NCI-H1417 (cell line): Measurements from ENCODE around the gene NOS1.

Experiments used
- DNase-seq, 3 experiments: peaks; one replicate each; lab custom pipeline; 2025; lab: John Stamatoyannopoulos, UW

Gene NOS1

DNA sequence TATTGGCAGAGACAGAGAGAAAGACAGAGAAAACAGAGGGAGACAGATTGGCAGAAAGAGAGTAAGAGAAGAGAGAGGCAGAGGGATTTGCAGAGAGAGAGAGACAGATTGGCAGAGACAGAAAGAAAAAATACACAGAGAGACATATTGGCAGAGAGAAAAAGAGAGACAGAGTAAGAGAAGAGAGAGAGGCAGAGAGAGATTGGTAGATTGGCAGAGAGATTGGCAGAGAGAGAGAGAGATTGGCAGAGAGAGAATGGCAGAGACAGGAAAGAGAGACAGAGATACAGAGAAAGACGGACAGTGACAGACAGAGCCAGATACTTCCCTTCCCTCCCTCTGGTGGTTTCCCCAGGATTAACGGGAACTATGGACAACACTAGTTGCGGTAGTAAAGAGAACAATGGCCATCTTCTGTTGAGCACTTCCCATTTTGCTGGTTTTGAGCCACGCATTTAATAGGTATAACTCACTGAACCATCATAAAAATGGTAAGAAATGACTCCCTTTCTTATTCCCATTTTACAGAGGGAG is 2.6 kb upstream of the NOS1 start:
- peak in 2 of 3 experiments; percentile 15 to 33 for DNase-seq

- peak in 1 of 3 experiments; percentile 20 for DNase-seq
Observed at GRCh38 chr12:117363056-117363662, 1.7 kb upstream of the NOS1 start.

GRCh38 chr12:117362391-117362790 is 965 bp upstream of the NOS1 start:
- DNase-seq: peak in 1 of 3 experiments; percentile 22

DNA sequence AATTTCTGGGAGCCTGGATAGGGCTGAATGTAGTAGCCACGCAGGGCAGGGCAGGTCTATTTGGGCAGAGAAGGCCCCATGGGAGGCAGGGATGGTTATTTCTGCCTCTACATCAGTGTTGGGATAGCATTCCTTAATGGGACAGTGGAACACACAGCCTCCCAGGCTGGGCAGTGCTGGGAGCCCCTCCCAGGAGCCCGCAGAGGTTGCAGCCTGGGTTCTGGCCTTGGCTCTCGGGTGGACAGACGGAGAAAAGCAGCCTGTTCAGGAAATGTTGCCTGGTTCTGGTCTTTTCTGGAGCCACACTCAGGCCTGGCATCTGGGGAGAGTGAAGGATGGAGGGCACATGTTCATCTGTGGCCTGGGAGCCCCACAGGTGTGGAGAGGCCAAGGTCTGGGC is 479 bp upstream of the NOS1 start:
- no peak for DNase-seq

- peak in 2 of 3 experiments; percentile 41 to 42 for DNase-seq
Observed at GRCh38 chr12:117360551-117361346, 677 bp downstream of the NOS1 start.

DNA sequence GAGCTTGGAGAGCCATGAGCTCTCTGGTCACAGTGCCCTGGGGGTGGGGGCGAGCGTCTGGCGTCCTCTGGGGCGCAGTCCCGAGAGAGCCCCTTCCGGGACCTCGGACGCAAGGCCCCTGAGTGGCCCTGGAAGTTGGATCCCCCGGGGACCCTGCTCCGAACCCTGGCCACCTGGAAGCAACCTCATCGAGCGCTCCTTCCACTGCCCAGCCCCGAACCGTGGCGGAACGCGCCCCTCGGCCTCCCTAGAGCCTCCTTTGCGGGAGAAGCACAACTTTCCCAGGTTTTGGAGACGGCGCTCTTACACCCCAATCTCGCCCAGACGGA is 1.2 kb downstream of the NOS1 start:
- DNase-seq: no peak

GRCh38 chr12:117359029-117359845 is 2.2 kb downstream of the NOS1 start:
- no peak for DNase-seq

GRCh38 chr12:117356048-117356447 is 5.4 kb downstream of the NOS1 start:
- no peak for DNase-seq

DNA sequence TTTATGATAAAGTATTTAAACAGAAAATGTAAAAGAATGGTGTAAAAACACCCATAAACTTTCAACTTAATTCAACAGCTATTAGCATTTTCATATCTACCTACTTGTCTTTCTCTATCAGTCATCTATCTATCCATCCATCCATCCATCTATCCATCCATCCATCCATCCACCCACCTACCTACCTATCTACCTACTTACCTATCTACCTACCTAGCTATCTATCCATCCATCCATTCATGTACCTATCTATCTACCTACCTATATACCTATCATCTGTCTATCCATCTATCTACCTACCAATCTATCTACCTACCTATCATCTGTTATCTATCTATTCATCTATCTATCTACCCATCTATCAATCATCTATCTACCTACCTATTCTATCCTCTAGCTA is 8.5 kb downstream of the NOS1 start:
- DNase-seq: no peak

DNA sequence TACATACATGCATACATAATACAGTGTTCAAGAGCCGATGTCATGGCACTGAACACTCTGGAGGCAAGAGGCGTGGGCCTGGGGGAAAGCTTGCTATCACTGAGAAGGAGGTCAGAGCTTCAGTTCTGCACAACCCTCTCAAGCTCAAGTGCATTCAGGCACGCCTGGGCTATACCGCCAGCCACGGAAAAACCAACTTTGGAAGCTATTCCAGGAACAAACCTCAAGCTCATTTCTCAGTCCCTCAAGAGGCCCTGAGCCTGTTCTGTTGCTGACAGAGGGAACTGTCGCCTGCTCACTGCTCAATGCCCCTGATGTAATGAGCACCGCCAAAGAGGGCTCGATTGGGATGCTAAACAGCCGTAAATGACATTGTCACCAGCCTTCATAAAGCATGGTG is 9.2 kb downstream of the NOS1 start:
- DNase-seq: peak in 2 of 3 experiments; percentile 22 to 43

DNA sequence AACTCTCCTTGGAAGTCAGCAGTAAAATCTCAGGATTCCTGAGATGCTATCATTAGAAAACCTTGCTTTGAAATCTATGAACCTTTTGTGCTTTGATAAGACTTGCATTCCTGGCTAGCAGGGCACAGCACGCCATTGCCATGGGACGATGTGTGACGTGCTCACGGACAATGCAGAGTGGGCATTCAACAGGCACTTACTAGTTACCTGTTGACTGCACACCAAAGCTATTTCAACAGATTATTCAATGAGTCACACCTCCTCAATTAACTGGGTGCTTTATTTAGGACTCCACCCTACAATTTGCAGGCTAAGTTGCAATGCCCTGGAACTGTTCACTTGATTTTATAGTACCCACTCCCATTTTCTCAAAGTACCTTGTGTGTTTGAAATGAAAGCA is 11.3 kb downstream of the NOS1 start:
- DNase-seq: no peak

GRCh38 chr12:117347588-117347987 is 13.8 kb downstream of the NOS1 start:
- no peak for DNase-seq

DNA sequence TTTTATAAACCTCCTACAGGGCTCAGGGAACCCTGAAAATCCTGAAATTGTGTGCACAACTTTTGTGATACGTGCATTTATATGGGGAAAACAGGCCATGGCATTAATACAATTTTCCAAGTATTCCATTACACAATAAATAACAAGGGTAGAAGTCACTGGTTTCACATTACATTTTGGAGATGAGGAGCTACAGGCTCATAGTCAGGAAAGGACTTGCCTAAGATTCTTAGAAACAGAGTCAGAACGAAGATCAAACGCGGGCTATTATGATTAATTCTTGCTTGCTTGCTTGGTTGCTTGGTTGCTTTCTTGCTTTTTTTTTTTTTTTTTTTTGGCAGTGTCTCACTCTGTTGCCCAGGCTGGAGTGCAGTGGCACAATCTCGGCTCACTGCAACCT is 16.7 kb downstream of the NOS1 start:
- DNase-seq: no peak

DNA sequence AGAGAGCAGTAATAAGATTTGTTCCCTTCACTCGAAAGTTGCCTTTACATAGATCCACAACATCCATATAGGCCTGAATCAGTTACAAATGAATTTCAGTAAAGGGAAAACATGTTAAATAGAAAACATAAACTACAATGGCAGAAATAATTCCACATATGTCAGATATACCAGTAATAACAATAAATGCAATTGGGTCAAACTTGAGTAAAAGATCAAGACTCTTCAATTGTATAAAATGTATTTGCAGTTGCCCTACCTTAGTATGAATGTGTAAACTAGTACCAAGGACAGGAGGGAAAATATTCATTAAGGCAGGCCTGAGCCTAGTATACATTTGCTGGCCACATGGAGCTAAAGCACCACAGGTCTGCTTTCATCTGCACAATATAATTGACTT is 17.6 kb downstream of the NOS1 start:
- DNase-seq: no peak

GRCh38 chr12:117343296-117343695 is 18.1 kb downstream of the NOS1 start:
- peak in 1 of 3 experiments; percentile 35 for DNase-seq

DNA sequence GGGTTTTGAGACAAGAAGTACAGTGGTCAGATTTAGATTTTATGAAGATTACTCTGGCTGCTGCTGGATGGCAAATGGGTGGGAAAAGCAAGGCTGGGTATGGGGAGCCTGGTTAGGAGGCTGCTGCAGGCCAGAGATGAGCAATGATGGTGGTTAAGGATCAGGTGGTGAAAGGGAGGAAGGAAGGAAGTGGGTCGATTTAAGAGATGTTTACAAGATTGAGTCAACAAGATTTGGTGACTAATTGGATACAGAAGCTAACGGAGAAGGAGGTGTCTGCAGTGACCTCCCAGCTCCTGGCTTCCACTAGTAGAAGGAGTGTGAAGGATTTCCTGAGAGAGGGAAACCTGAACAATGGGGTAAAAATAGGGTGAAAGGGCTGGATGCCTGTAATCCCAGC is 18.7 kb downstream of the NOS1 start:
- DNase-seq: no peak

DNA sequence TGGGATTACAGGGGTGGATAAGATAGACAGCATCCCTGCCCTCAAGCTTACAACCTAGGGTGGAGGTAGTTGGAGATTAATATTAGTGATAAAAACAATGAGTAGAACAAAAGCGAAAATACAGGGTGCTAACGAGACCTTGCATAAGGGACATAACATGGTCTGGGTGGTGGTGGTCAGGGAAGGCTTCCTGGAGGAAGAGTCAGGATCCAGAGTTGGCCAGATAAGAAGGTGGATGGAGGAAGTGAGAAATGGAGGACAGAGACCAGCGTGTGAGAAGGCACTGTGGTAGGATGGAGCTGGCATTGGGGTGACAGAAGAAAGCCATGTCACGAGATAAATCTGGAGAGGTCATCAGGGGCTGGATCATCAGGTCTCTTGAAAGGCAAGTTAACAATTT is 19.2 kb downstream of the NOS1 start:
- DNase-seq: no peak

DNA sequence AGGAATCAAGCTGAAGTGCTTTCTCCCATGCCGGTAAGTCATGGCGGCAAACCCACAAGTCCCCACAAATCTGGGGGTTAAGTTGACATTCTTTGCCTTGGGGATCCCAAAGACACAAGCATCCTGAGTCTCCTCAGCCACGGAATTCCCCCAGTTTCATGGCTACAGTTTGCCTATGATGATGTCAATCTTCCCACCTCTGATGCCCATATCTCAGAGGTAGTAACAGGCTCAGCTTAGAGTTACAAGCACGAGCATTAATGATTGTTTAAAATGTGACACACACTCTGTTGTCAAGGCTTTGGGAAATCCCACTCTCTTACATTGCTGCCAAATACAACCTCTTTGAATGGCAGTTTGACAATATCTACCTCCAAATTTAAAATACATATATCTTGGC is 22.3 kb downstream of the NOS1 start:
- no peak for DNase-seq

- no peak for DNase-seq
Observed at GRCh38 chr12:117334855-117335587, 26.4 kb downstream of the NOS1 start.

DNA sequence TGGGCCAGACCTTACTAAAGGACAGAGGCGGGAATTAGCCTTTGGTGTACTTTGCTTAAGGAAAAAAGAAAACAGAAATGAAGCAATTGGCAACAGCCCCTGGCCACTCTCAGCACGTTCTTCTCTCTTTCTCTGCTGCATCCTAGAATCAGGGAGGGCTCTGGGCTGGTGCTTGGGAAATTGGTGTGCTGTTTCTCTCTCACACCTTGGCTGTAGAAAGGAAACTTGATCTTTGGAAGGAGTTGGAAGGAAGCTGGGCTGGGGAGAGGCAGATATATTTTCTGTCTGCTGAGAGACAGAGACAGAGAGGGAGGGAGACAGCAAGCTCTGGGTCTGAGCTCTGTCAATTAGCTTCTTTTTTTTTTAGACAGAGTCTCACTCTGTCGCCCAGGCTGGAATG is 27.4 kb downstream of the NOS1 start:
- peak in 1 of 3 experiments; percentile 43 for DNase-seq

DNA sequence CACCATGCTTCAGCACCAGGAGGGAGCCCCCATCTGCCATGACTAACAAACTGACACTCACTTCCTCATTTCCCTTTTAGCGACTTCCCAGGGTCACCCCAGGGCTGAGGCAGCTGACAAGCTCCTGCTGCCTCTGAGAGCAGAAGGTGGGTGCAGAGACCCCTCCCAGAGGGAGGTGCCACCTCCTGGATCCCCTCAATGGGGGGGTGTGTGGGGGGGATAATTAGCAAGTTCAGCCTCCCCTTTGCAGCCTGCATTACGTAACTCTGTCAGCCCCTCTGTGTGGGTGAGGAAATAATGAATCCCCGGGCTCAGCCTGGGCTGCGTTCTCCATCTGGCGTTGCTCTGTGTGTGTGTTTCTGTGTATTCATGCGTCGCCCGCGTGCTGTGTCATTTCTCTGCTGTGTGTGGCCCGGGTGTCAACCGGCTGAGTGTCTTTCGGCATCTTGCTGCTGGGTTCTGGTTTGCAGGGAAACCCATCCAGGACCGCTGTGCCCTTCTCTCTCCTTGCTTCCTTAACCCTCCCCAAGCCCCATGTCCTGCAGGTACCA is 28.0 kb downstream of the NOS1 start:
- peak in 2 of 3 experiments; percentile 28 to 43 for DNase-seq

- peak in 2 of 3 experiments; percentile 6 to 24 for DNase-seq
Observed at GRCh38 chr12:117331691-117332090, 29.7 kb downstream of the NOS1 start.
